Tibial artery (tissue), 4 donors: ENCODE results near the gene ZNF516.

Experiments used
- DNase-seq, 2 donors: peaks; one replicate each; pipeline ENCODE4 v3.0.0-alpha.2; 2019
- H3K27ac ChIP-seq, 2 donors: fragments of 200-600 bp; sonication (generic) in 1 of 2; 1 replicate in 1 of 2; 2 replicates in 1 of 2; pipeline ENCODE4 v1.5.1; 2018 to 2019; ENCODE audit warnings: mild to moderate bottlenecking in 1 of 2
- H3K27me3 ChIP-seq, 2 donors: fragments of 200-600 bp; sonication (generic) in 1 of 2; one replicate each; pipeline versions ENCODE4 v1.5.1 to v1.6.0; 2016 to 2019
- H3K36me3 ChIP-seq, 3 donors: fragments of 200-600 bp; sonication (generic) in 2 of 3; one replicate each; pipeline ENCODE4 v1.5.1; 2016 to 2019; ENCODE audit warnings: mild to moderate bottlenecking in 2 of 3
- H3K4me1 ChIP-seq, 4 donors: fragments of 200-600 bp; sonication (generic) in 2 of 4; 1 replicate in 3 of 4; 2 replicates in 1 of 4; pipeline ENCODE4 v1.5.1; 2016 to 2019
- H3K4me3 ChIP-seq, 2 donors: fragments of 200-600 bp; sonication (generic) in 1 of 2; 1 replicate in 1 of 2; 2 replicates in 1 of 2; pipeline ENCODE4 v1.5.1; 2018 to 2019; ENCODE audit warnings: mild to moderate bottlenecking in 2 of 2
- H3K9me3 ChIP-seq, 3 donors: fragments of 200-600 bp; sonication (generic) in 1 of 3; one replicate each; pipeline ENCODE4 v1.5.1; 2016 to 2019
- intact Hi-C: fragments of 100-400 bp; cut with DNase I; formaldehyde crosslinking; loops from one replicate; pipeline ENCODE4 v1.15.0; 2023; ENCODE audit warnings: low total_unique reads
- TF ChIP-seq, protein P1 (sequence below), 2 experiments: fragments of 200-600 bp in 1 of 2; fragments of 450-650 bp in 1 of 2; IDR thresholded peaks; one replicate each; pipeline ENCODE4 v1.5.1; 2017 to 2019; ENCODE audit warnings: antibody characterized with exemption in 2 of 2, mild to moderate bottlenecking in 1 of 2, moderate library complexity in 1 of 2

Gene ZNF516

DNA sequence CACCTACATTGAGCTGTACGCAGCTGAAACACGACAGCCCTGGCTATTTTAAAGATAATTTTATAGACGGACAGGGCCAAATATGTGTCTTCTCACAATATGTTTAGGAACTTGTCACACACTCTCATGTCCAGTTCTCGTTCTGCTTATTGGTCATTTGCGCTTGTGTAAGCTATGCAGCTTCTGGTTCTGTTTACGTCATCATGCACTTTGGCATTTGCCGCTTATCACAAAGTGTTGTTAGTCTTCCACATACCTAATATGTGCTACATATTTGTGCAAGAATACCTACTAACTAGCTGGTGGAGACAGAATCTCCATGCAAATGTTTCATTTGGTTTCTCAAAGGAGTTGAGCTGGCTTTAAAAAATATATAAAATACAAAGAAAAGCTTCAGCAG is 7.5 kb upstream of the ZNF516 start:
- intact Hi-C loops = no loop called here
- Histone ChIP-seq H3K9me3 (no peaks in the 10 kb centered on the region), H3K27me3 (peaks cover 0 to 7% of the 10 kb centered on the region in 2 donors), H3K4me1 (no peaks in the 10 kb centered on the region), H3K27ac (no peak overlapping the region), H3K4me3 (no peak overlapping the region), H3K36me3 (no peaks in the 10 kb centered on the region)
- TF ChIP-seq, protein P1, sequence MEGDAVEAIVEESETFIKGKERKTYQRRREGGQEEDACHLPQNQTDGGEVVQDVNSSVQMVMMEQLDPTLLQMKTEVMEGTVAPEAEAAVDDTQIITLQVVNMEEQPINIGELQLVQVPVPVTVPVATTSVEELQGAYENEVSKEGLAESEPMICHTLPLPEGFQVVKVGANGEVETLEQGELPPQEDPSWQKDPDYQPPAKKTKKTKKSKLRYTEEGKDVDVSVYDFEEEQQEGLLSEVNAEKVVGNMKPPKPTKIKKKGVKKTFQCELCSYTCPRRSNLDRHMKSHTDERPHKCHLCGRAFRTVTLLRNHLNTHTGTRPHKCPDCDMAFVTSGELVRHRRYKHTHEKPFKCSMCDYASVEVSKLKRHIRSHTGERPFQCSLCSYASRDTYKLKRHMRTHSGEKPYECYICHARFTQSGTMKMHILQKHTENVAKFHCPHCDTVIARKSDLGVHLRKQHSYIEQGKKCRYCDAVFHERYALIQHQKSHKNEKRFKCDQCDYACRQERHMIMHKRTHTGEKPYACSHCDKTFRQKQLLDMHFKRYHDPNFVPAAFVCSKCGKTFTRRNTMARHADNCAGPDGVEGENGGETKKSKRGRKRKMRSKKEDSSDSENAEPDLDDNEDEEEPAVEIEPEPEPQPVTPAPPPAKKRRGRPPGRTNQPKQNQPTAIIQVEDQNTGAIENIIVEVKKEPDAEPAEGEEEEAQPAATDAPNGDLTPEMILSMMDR (IDR thresholded peaks at IDR 0.05) = no peak
- no peak for DNase-seq

DNA sequence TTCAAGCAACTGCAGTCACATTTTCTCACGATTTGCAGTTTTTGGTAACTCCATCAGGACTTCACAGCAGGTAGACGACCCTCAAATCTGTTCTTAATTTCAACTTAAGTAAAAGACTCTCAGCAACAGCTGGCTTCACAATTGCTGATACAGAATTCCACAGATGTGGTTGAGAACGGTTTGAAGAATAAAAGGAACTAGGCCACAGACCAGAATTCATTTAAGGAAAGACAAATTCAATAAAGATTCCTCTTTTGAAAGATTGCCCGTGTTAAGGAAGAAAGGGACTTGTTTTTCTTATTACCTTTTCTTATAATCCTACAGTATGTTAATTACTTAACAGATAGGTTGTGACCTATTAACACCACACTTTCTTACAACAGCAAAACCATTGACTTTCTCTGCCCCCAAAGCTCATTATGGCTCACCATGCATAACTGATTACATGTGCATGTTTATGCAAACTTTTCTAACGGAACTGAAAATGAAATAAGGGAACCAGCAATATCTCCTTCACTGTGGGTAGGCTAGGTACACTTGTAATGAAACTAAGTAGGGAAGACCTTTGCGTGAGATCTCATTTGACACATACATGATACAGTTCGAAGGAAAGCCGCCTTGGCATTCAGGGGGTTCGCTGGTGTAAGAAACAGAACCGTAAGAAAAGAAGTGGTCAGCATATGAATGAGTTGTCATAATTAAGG is 4.7 kb upstream of the ZNF516 start:
- Histone ChIP-seq H3K27me3 (peaks cover 0 to 24% of the 10 kb centered on the region in 2 donors), H3K27ac (no peak overlapping the region), H3K36me3 (no peaks in the 10 kb centered on the region), H3K4me3 (no peak overlapping the region), H3K4me1 (peaks cover 0 to 10% (median 5%) of the 10 kb centered on the region in 4 donors), H3K9me3 (no peaks in the 10 kb centered on the region)
- DNase-seq = no peak
- intact Hi-C loops = no loop called here
- TF ChIP-seq, protein P1 (IDR thresholded peaks at IDR 0.05) = no peak

DNA sequence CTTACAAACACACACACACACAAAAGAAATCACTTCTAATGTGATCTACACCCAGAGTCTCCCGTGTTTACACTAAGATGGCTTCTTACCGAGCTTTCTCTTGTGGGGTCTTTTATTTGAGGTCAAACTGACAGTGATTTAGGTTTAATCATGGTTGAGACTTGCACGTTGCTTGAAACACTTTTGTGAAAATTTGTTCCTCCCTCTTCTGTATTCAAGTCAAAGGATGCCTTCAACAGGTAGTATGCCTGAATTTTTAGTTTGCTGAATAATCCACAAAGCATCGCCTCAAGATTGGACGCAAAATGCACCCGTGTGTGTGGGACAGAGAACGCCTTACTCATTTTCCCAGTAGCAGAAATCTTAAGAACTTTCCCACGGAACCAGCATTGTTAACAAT is 4.0 kb upstream of the ZNF516 start:
- H3K4me1 ChIP-seq = peaks cover 0 to 18% (median 12%) of the 10 kb centered on the region in 4 donors
- no peak overlapping the region for H3K27ac ChIP-seq
- no peaks in the 10 kb centered on the region for H3K36me3 ChIP-seq
- H3K9me3 ChIP-seq = no peaks in the 10 kb centered on the region
- peaks cover 0 to 31% of the 10 kb centered on the region in 2 donors for H3K27me3 ChIP-seq
- no peak overlapping the region for H3K4me3 ChIP-seq
- DNase-seq = no peak
- intact Hi-C loops = no loop called here
- TF ChIP-seq, protein P1 (IDR thresholded peaks at IDR 0.05) = no peak

DNA sequence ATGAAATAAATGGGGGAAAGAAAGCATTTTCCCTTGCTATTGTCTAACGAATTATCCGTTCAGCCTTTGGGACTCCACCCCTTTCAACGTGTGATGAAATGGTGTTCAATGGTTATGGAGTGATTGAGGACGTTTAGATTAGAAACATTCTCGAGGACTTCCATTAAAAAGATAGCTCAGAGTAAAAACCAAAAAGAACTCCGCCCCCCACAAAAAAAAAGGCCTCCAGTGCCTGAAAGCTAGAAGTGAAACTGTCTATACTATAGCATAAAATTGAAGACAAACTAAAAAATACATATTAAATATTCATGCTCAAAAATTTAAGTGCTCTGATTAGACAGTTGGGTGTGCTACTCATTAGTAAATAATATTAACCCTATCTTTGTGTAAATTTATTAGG is 3.0 kb upstream of the ZNF516 start:
- H3K4me1 ChIP-seq = peaks cover 0 to 28% (median 18%) of the 10 kb centered on the region in 4 donors
- no peaks in the 10 kb centered on the region for H3K36me3 ChIP-seq
- no peaks in the 10 kb centered on the region for H3K9me3 ChIP-seq
- peaks cover 0 to 38% of the 10 kb centered on the region in 2 donors for H3K27me3 ChIP-seq
- DNase-seq = no peak
- H3K27ac ChIP-seq = no peak overlapping the region
- intact Hi-C loops = no loop called here
- TF ChIP-seq, protein P1 (IDR thresholded peaks at IDR 0.05) = no peak
- no peak overlapping the region for H3K4me3 ChIP-seq

DNA sequence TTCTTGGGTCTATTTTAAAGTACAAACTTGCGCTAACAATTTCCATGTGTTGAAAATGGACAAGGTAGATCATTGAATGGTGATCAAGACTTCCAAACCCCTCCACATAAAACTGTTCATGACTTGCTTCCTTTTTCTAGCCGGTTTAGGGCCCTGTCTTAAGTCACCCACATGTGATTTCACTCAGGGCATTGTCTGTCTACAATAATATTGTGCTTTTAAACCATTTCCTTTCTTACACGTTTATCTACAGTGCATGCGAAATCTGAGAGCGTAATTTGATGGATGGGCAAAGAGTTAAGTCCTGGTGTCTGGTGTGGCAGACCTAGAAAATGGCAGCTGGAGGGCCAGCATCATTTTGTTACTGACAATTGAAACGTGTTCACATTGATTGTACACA is 2.0 kb upstream of the ZNF516 start:
- Histone ChIP-seq H3K9me3 (no peaks in the 10 kb centered on the region), H3K36me3 (no peaks in the 10 kb centered on the region), H3K4me1 (peaks cover 0 to 38% (median 26%) of the 10 kb centered on the region in 4 donors), H3K4me3 (no peak overlapping the region), H3K27me3 (peaks cover 0 to 48% of the 10 kb centered on the region in 2 donors), H3K27ac (no peak overlapping the region)
- intact Hi-C loops = no loop called here
- no peak for DNase-seq
- TF ChIP-seq, protein P1 (IDR thresholded peaks at IDR 0.05) = no peak
